Upper lobe of left lung (tissue), 6 donors: ENCODE measurements around the gene EHMT1. TPM values are rescaled to one million over a fixed set of nuclear protein-coding genes. Genes with fewer than 3 reads are reported as not detected.

Experiments used
- ATAC-seq, 2 donors: fragments of 200-7000 bp; cut with Tn5 transposase; one replicate each; pipeline ENCODE4 v1.9.1; 2022; ENCODE audit warnings: mild to moderate bottlenecking in 2 of 2, moderate library complexity in 2 of 2; ENCODE audit not compliant: low FRiP score in 2 of 2
- DNase-seq, 2 donors: peaks; one replicate each; pipeline ENCODE4 v3.0.0-alpha.2; 2019 to 2020
- H3K27ac ChIP-seq, 4 donors: fragments of 200-600 bp; sonication (generic); one replicate each; pipeline ENCODE4 v1.5.1; 2016 to 2019
- H3K27me3 ChIP-seq, 4 donors: fragments of 200-600 bp; sonication (generic); one replicate each; pipeline ENCODE4 v1.5.1; 2017 to 2019
- H3K36me3 ChIP-seq, 4 donors: fragments of 200-600 bp; sonication (generic); one replicate each; pipeline ENCODE4 v1.5.1; 2016 to 2019
- H3K4me1 ChIP-seq, 4 donors: fragments of 200-600 bp; sonication (generic); one replicate each; pipeline ENCODE4 v1.5.1; 2018 to 2019
- H3K4me3 ChIP-seq, 4 donors: fragments of 200-600 bp; sonication (generic); one replicate each; pipeline ENCODE4 v1.5.1; 2017 to 2019; ENCODE audit warnings: mild to moderate bottlenecking in 2 of 4, moderate library complexity in 1 of 4
- H3K9me3 ChIP-seq, 4 donors: fragments of 200-600 bp; sonication (generic); one replicate each; pipeline ENCODE4 v1.5.1; 2018 to 2019
- EP300 ChIP-seq, 4 donors: sonication (generic); formaldehyde crosslinking; IDR thresholded peaks; one replicate each; pipeline ENCODE4 v1.5.1; 2017; ENCODE audit warnings: antibody characterized with exemption in 4 of 4, control low read depth in 2 of 4
- POLR2A ChIP-seq, 4 donors: fragments of 450-650 bp; IDR thresholded peaks; one replicate each; pipeline ENCODE4 v1.5.1; 2016 to 2017; ENCODE audit warnings: antibody characterized with exemption in 4 of 4, mild to moderate bottlenecking in 2 of 4
- POLR2AphosphoS5 ChIP-seq, 2 donors: sonication (generic); formaldehyde crosslinking; IDR thresholded peaks; one replicate each; pipeline ENCODE4 v1.5.1; 2017; ENCODE audit warnings: antibody characterized with exemption in 2 of 2
- WGBS, 2 donors: methylation state at CpG; one replicate each; pipeline ENCODE4 v1.1.5; 2017 to 2018; 5-methylcytosine and 5-hydroxymethylcytosine counted together
- total RNA-seq, 6 donors: library from RNA; depleted of rRNA in 4 of 6; stranded (reverse); fragments of >200 nt in 4 of 6; gene quantifications; one replicate each; pipeline versions ENCODE4 v1.1.0 to v1.2.1, GENCODE V29; 2016 to 2021
- TF ChIP-seq, protein P1 (sequence below), 6 experiments: fragments of 450-650 bp in 4 of 6; fragments of 200-600 bp in 2 of 6; sonication (generic) in 2 of 6; IDR thresholded peaks; one replicate each; pipeline ENCODE4 v1.5.1; 2016 to 2019; ENCODE audit warnings: antibody characterized with exemption in 6 of 6
- donor health status: DM: no; HTN: no; CAD: no; lungs with moderate emphysema.
- donor health status: DM: no; HTN: yes; CAD: no; lungs with severe emphysema.

EHMT1 gene
- total RNA-seq, 6 donors from 2014 or later, result 68.0 to 183 (median 83.6) TPM

DNA sequence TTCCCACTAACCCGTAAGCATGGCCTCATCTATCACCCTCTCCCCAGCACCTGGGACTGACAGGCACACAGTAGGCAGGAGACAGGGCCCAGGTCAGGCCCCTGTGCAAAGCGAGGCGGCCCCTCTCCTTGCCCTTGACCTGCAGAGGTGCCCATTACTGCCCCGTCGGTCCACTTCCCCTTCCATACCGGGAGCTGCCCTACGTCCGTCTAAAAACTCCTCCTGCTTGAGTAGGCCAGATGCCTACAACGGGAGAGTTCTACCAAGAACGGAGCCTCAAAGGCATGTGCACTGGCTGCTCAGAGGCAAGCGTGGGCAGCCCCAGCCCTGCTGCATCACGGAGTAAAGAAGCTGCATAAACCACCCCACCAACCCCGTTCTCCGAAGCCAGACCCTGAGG is 35.5 kb upstream of the EHMT1 start:
- Histone ChIP-seq H3K4me3 (no peak overlapping the region), H3K4me1 (peaks cover 4 to 13% (median 7%) of the 10 kb centered on the region in 4 donors), H3K36me3 (peaks cover 6 to 58% (median 39%) of the 10 kb centered on the region in 4 donors), H3K27me3 (no peaks in the 10 kb centered on the region), H3K27ac (no peak overlapping the region), H3K9me3 (no peaks in the 10 kb centered on the region)
- no peak for ATAC-seq
- DNase-seq, result no peak
- 86 to 89% methylated on average over 12 to 14 of the region's 14 CpGs for WGBS, 2 donors
- TF ChIP-seq POLR2AphosphoS5 (IDR thresholded peaks at IDR 0.05), result no peak
- no peak for TF ChIP-seq EP300 (IDR thresholded peaks at IDR 0.05)
- TF ChIP-seq POLR2A (IDR thresholded peaks at IDR 0.05), result no peak
- TF ChIP-seq, protein P1, sequence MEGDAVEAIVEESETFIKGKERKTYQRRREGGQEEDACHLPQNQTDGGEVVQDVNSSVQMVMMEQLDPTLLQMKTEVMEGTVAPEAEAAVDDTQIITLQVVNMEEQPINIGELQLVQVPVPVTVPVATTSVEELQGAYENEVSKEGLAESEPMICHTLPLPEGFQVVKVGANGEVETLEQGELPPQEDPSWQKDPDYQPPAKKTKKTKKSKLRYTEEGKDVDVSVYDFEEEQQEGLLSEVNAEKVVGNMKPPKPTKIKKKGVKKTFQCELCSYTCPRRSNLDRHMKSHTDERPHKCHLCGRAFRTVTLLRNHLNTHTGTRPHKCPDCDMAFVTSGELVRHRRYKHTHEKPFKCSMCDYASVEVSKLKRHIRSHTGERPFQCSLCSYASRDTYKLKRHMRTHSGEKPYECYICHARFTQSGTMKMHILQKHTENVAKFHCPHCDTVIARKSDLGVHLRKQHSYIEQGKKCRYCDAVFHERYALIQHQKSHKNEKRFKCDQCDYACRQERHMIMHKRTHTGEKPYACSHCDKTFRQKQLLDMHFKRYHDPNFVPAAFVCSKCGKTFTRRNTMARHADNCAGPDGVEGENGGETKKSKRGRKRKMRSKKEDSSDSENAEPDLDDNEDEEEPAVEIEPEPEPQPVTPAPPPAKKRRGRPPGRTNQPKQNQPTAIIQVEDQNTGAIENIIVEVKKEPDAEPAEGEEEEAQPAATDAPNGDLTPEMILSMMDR (IDR thresholded peaks at IDR 0.05), result no peak

DNA sequence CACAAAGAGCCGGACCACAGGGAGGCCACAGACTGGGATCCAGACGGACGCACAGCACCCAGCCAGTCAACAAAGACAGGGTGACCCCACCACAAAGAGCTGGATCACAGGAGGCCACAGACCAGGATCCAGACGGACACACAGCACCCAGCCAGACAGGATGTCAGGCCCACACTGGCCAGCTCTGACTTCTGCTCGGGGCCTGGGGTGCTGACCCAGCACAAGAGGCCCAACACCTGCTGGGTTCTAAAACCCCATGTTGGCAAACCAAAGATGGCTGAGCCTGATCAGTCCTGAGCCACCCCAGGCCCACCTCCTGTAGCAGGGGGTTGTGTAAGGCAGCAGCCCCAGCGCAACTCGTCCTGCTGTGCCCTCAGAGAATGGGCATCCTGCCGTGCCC is 34.8 kb upstream of the EHMT1 start:
- DNase-seq, result no peak
- WGBS, 2 donors, result 91 to 94% methylated on average over 3 to 8 of the region's 8 CpGs
- Histone ChIP-seq H3K4me3 (no peak overlapping the region), H3K27ac (no peak overlapping the region), H3K36me3 (peaks cover 6 to 59% (median 40%) of the 10 kb centered on the region in 4 donors), H3K4me1 (peaks cover 5 to 18% (median 8%) of the 10 kb centered on the region in 4 donors), H3K27me3 (no peaks in the 10 kb centered on the region), H3K9me3 (no peaks in the 10 kb centered on the region)
- ATAC-seq, result no peak
- TF ChIP-seq POLR2A (IDR thresholded peaks at IDR 0.05), result no peak
- TF ChIP-seq, protein P1 (IDR thresholded peaks at IDR 0.05), result no peak
- TF ChIP-seq POLR2AphosphoS5 (IDR thresholded peaks at IDR 0.05), result no peak
- no peak for TF ChIP-seq EP300 (IDR thresholded peaks at IDR 0.05)

DNA sequence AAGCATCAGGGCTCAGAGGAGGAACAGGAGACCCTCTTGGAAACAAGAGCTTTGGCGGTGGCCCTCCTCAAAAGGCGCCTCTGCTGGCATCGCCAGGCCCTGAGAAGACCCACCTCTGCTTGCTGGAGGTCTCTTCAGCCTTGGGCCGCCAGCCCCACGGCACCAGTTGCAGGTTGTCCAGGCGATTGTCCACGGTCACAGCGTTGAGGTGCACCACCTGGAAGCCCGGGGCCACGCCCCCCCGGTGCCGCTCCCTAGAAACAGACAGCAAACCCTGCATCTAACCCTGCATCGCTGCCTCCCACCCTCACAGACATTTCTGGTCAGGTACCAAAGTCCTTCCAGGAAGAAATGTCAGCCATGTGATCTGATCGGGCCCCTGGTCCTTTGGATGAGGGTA is 32.0 kb upstream of the EHMT1 start:
- peaks cover 6 to 56% (median 34%) of the 10 kb centered on the region in 4 donors for H3K36me3 ChIP-seq
- WGBS, 2 donors, result 95 to 96% methylated on average over 14 of the region's 14 CpGs
- no peak overlapping the region for H3K4me3 ChIP-seq
- no peaks in the 10 kb centered on the region for H3K9me3 ChIP-seq
- peaks cover 13 to 29% (median 18%) of the 10 kb centered on the region in 4 donors for H3K4me1 ChIP-seq
- no peak for ATAC-seq
- no peak for TF ChIP-seq EP300 (IDR thresholded peaks at IDR 0.05)
- no peaks in the 10 kb centered on the region for H3K27me3 ChIP-seq
- DNase-seq, result peak in 1 of 2 donors; percentile 75
- no peak overlapping the region for H3K27ac ChIP-seq

DNA sequence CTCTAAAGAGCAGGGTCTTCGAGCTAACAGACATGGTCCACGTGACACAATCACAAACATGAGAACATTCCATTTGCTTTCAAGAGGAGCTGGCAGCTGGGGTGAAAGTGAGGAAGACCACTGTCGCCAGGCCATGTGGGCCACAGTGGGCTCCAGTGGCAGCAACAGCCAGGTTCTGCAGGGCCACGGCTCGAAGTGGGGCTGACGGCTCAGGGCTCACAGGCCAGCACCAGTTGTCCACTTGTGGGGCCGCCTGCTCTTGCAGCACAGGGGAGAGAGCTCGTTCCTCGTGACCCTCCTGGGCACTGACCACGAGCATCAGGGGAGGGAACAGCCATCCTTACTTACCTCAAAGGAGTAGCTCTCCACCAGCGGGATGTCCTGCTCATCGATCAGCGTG is 30.5 kb upstream of the EHMT1 start:
- TF ChIP-seq POLR2AphosphoS5 (IDR thresholded peaks at IDR 0.05) (no peak), EP300 (IDR thresholded peaks at IDR 0.05) (no peak), POLR2A (IDR thresholded peaks at IDR 0.05) (no peak)
- TF ChIP-seq, protein P1 (IDR thresholded peaks at IDR 0.05), result no peak
- H3K36me3 ChIP-seq, result peaks cover 6 to 42% (median 26%) of the 10 kb centered on the region in 4 donors

DNA sequence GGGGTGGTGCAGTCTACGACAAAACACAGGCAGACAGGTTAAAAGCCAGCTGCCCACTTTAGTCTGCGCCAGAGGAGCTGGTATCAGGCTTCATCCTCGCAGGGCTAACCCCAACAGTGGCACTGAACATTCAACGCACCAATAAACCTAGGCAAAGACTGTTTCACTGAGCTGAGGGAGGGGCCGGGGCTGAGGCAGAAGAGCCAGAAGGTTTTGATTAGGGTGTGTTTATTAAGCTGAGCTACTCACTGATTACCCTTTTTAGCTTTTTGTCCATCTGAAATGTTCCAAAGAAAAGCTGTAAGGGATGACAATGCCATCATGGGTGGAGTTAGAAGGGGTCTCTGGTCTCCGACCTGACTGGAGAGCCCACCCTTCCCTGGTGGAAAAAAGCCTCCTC is 29.9 kb upstream of the EHMT1 start:
- Histone ChIP-seq H3K4me1 (peaks cover 13 to 45% (median 26%) of the 10 kb centered on the region in 4 donors), H3K27me3 (no peaks in the 10 kb centered on the region), H3K4me3 (peak overlapping the region in 1 of 4 donors; percentile 97), H3K27ac (no peak overlapping the region), H3K36me3 (peaks cover 6 to 38% (median 26%) of the 10 kb centered on the region in 4 donors), H3K9me3 (no peaks in the 10 kb centered on the region)
- DNase-seq, result no peak
- ATAC-seq, result no peak
- TF ChIP-seq EP300 (IDR thresholded peaks at IDR 0.05) (no peak), POLR2A (IDR thresholded peaks at IDR 0.05) (no peak)
- TF ChIP-seq, protein P1 (IDR thresholded peaks at IDR 0.05), result no peak
- 86 to 97% methylated on average over 6 of the region's 6 CpGs for WGBS, 2 donors

More for the DNA sequence above, 30.5 kb upstream of the EHMT1 start:
- ATAC-seq, result no peak
- H3K27me3 ChIP-seq, result no peaks in the 10 kb centered on the region
- no peaks in the 10 kb centered on the region for H3K9me3 ChIP-seq
- no peak for DNase-seq
- H3K4me3 ChIP-seq, result no peak overlapping the region
- no peak overlapping the region for H3K27ac ChIP-seq
- 95 to 98% methylated on average over 5 to 8 of the region's 13 CpGs for WGBS, 2 donors
- peaks cover 13 to 41% (median 23%) of the 10 kb centered on the region in 4 donors for H3K4me1 ChIP-seq
